HL-60 (cell line): ENCODE measurements around the gene SLC25A11.

Experiments
- DNase-seq, 2 experiments: peaks; one replicate each; pipeline ENCODE4 v3.0.0-alpha.2; 2010 to 2020; ENCODE audit warnings: low read depth in 1 of 2, low spot score in 1 of 2
- H3K27ac ChIP-seq: fragments of 250-450 bp; sonication (Bioruptor Pico); replicated peaks from 2 replicates; pipeline ENCODE4 v1.5.1; 2020; ENCODE audit warnings: mild to moderate bottlenecking, moderate library complexity
- H3K27me3 ChIP-seq: fragments of 250-450 bp; sonication (Bioruptor Pico); 2 replicates; pipeline ENCODE4 v1.5.1; 2021; ENCODE audit warnings: mild to moderate bottlenecking, moderate library complexity; ENCODE audit not compliant: insufficient read depth, poor library complexity, severe bottlenecking
- H3K4me3 ChIP-seq: replicated peaks from 2 replicates; pipeline ENCODE4 v1.5.1; 2011; ENCODE audit warnings: mild to moderate bottlenecking, control low read depth, low read length; ENCODE audit not compliant: insufficient read depth
- CTCF ChIP-seq: IDR thresholded peaks from one replicate; pipeline ENCODE4 v1.5.1; 2011; ENCODE audit warnings: low read length, control low read depth, inconsistent platforms; ENCODE audit not compliant: insufficient read depth
- GABPA ChIP-seq: IDR thresholded peaks from 2 replicates; pipeline ENCODE4 v1.6.1; 2012; ENCODE audit warnings: low read depth
- POLR2AphosphoS5 ChIP-seq: IDR thresholded peaks from 2 replicates; pipeline ENCODE4 v1.6.1; 2012; ENCODE audit warnings: low read depth
- REST ChIP-seq: IDR thresholded peaks from 2 replicates; pipeline ENCODE4 v1.6.1; 2012; ENCODE audit warnings: low read depth; ENCODE audit not compliant: insufficient replicate concordance
- SPI1 ChIP-seq: IDR thresholded peaks from 2 replicates; pipeline ENCODE4 v1.6.1; 2012; ENCODE audit warnings: low read depth, mild to moderate bottlenecking, borderline replicate concordance

The SLC25A11 gene

GRCh38 chr17:4986403-4986802, 46.6 kb upstream of the SLC25A11 start:
- no peak for DNase-seq
- TF ChIP-seq CTCF: no peak
- no peak for TF ChIP-seq POLR2AphosphoS5
- no peak for TF ChIP-seq REST
- no peak for TF ChIP-seq GABPA
- TF ChIP-seq SPI1: no peak
- Histone ChIP-seq H3K27ac (no peak overlapping the region; the same call in 1 of the 2 replicates), H3K4me3 (peak overlapping the region; percentile 69), H3K27me3 (no peaks in the 10 kb centered on the region)

GRCh38 chr17:4982305-4982704, 42.5 kb upstream of the SLC25A11 start:
- H3K27ac ChIP-seq: no peak overlapping the region
- TF ChIP-seq GABPA (no peak), SPI1 (no peak), REST (no peak), CTCF (no peak), POLR2AphosphoS5 (no peak)
- no peak overlapping the region for H3K4me3 ChIP-seq
- no peaks in the 10 kb centered on the region for H3K27me3 ChIP-seq
- no peak for DNase-seq

- Histone ChIP-seq H3K27ac (no peak overlapping the region), H3K4me3 (no peak overlapping the region), H3K27me3 (no peaks in the 10 kb centered on the region)
- peak in 1 of 2 experiments; percentile 19 for DNase-seq
- no peak for TF ChIP-seq GABPA
- TF ChIP-seq CTCF: peak; percentile 19
- TF ChIP-seq POLR2AphosphoS5: no peak
- TF ChIP-seq SPI1: no peak
- TF ChIP-seq REST: no peak
Measured at GRCh38 chr17:4980644-4981216, 40.9 kb upstream of the SLC25A11 start.
